Activated CD4-positive, alpha-beta memory T cell treated with anti-CD3 and anti-CD28 coated beads, Interleukin-2, amount 10 ng/mL, durations not matched to agents 7 days and 5 days (primary cell): ENCODE measurements around the gene NTSR2. TPM values are rescaled to one million over a fixed set of nuclear protein-coding genes. Genes with fewer than 3 reads are reported as not detected.

Experiments
- CTCF ChIA-PET: fragments of 350-600 bp; sonication (Branson Sonifier 250); formaldehyde crosslinking; loops from one replicate; lab custom pipeline; 2021; ENCODE audit warnings: antibody characterized with exemption, inconsistent platforms; lab: Charles Lee
- POLR2A ChIA-PET: fragments of 350-600 bp; sonication (Branson Sonifier 250); formaldehyde crosslinking; loops from one replicate; lab custom pipeline; 2021; ENCODE audit warnings: antibody characterized with exemption; lab: Charles Lee
- DNase-seq: peaks from one replicate; pipeline ENCODE4 v3.0.0-alpha.2; 2020
- H3K27ac Mint-ChIP-seq: one replicate; pipeline ENCODE4 v1.8.0; 2021; ENCODE audit warnings: mild to moderate bottlenecking, mixed read lengths
- H3K27me3 Mint-ChIP-seq: one replicate; pipeline ENCODE4 v1.8.0; 2021; ENCODE audit warnings: mixed read lengths
- H3K36me3 Mint-ChIP-seq: one replicate; pipeline ENCODE4 v1.8.0; 2021; ENCODE audit warnings: low read depth, mixed read lengths
- H3K4me1 Mint-ChIP-seq: one replicate; pipeline ENCODE4 v1.8.0; 2021; ENCODE audit warnings: mixed read lengths
- H3K4me3 Mint-ChIP-seq: one replicate; pipeline ENCODE4 v1.8.0; 2021; ENCODE audit warnings: mild to moderate bottlenecking, mixed read lengths
- H3K9me3 Mint-ChIP-seq: one replicate; pipeline ENCODE4 v1.8.0; 2021; ENCODE audit warnings: mixed read lengths
- total RNA-seq, 2 experiments: library from RNA; stranded (reverse); gene quantifications; one replicate each; pipeline ENCODE4 v1.2.3, GENCODE V29; 2021

NTSR2 gene
- total RNA-seq, 2 experiments from 2014 or later = not detected

- Mint-ChIP-seq H3K27ac (no peak overlapping the region), H3K4me3 (no peak overlapping the region), H3K4me1 (no peaks in the 10 kb centered on the region), H3K9me3 (no peaks in the 10 kb centered on the region), H3K36me3 (no peaks in the 10 kb centered on the region), H3K27me3 (peaks cover 1% of the 10 kb centered on the region)
- no peak for DNase-seq
- POLR2A ChIA-PET = no interaction called here
- CTCF ChIA-PET = no interaction called here
These were observed 32.4 kb downstream of the NTSR2 start for GRCh38 chr2:11637546-11637945.

GRCh38 chr2:11636593-11637295 is 33.3 kb downstream of the NTSR2 start:
- Mint-ChIP-seq H3K27me3 (peaks cover 1% of the 10 kb centered on the region), H3K4me3 (no peak overlapping the region), H3K4me1 (no peaks in the 10 kb centered on the region), H3K27ac (no peak overlapping the region), H3K36me3 (no peaks in the 10 kb centered on the region), H3K9me3 (no peaks in the 10 kb centered on the region)
- CTCF ChIA-PET = interaction anchor here (0.6 kb wide), 1 partner anchor 56 kb away, joined by 3 read pairs; no protein-coding TSS in a partner anchor
- POLR2A ChIA-PET = no interaction called here
- DNase-seq = no peak

GRCh38 chr2:11635141-11635540 is 34.9 kb downstream of the NTSR2 start:
- POLR2A ChIA-PET = no interaction called here
- CTCF ChIA-PET = no interaction called here
- H3K4me1 Mint-ChIP-seq = no peaks in the 10 kb centered on the region
- no peaks in the 10 kb centered on the region for H3K9me3 Mint-ChIP-seq
- no peak overlapping the region for H3K27ac Mint-ChIP-seq
- H3K36me3 Mint-ChIP-seq = no peaks in the 10 kb centered on the region
- no peak overlapping the region for H3K4me3 Mint-ChIP-seq
- H3K27me3 Mint-ChIP-seq = no peaks in the 10 kb centered on the region
- DNase-seq = no peak

- H3K4me3 Mint-ChIP-seq = no peak overlapping the region
- no peaks in the 10 kb centered on the region for H3K4me1 Mint-ChIP-seq
- POLR2A ChIA-PET = no interaction called here
- CTCF ChIA-PET = no interaction called here
- H3K36me3 Mint-ChIP-seq = no peaks in the 10 kb centered on the region
- DNase-seq = no peak
- H3K27ac Mint-ChIP-seq = no peak overlapping the region
- no peaks in the 10 kb centered on the region for H3K9me3 Mint-ChIP-seq
- no peaks in the 10 kb centered on the region for H3K27me3 Mint-ChIP-seq
These were observed 35.4 kb downstream of the NTSR2 start for GRCh38 chr2:11634584-11634983.

GRCh38 chr2:11633923-11634478 is 36.0 kb downstream of the NTSR2 start:
- no peaks in the 10 kb centered on the region for H3K4me1 Mint-ChIP-seq
- ChIA-PET CTCF (no interaction called here), POLR2A (no interaction called here)
- no peaks in the 10 kb centered on the region for H3K36me3 Mint-ChIP-seq
- H3K27me3 Mint-ChIP-seq = no peaks in the 10 kb centered on the region
- H3K4me3 Mint-ChIP-seq = no peak overlapping the region
- H3K27ac Mint-ChIP-seq = no peak overlapping the region
- H3K9me3 Mint-ChIP-seq = no peaks in the 10 kb centered on the region
- no peak for DNase-seq

- DNase-seq = no peak
- no peak overlapping the region for H3K27ac Mint-ChIP-seq
- no peaks in the 10 kb centered on the region for H3K9me3 Mint-ChIP-seq
- no peaks in the 10 kb centered on the region for H3K4me1 Mint-ChIP-seq
- no peaks in the 10 kb centered on the region for H3K36me3 Mint-ChIP-seq
- H3K27me3 Mint-ChIP-seq = no peaks in the 10 kb centered on the region
- ChIA-PET CTCF (no interaction called here), POLR2A (no interaction called here)
- H3K4me3 Mint-ChIP-seq = no peak overlapping the region
These were observed 38.5 kb downstream of the NTSR2 start for GRCh38 chr2:11631462-11631861.

- ChIA-PET CTCF (no interaction called here), POLR2A (no interaction called here)
- Mint-ChIP-seq H3K36me3 (no peaks in the 10 kb centered on the region), H3K27me3 (no peaks in the 10 kb centered on the region), H3K27ac (no peak overlapping the region), H3K4me3 (no peak overlapping the region), H3K4me1 (no peaks in the 10 kb centered on the region), H3K9me3 (no peaks in the 10 kb centered on the region)
- DNase-seq = no peak
These were observed 39.1 kb downstream of the NTSR2 start for GRCh38 chr2:11630855-11631254.

GRCh38 chr2:11629851-11630250 is 40.1 kb downstream of the NTSR2 start:
- H3K4me1 Mint-ChIP-seq = no peaks in the 10 kb centered on the region
- ChIA-PET CTCF (no interaction called here), POLR2A (no interaction called here)
- H3K27me3 Mint-ChIP-seq = no peaks in the 10 kb centered on the region
- no peaks in the 10 kb centered on the region for H3K36me3 Mint-ChIP-seq
- H3K4me3 Mint-ChIP-seq = no peak overlapping the region
- DNase-seq = no peak
- H3K27ac Mint-ChIP-seq = no peak overlapping the region
- H3K9me3 Mint-ChIP-seq = no peaks in the 10 kb centered on the region

GRCh38 chr2:11629215-11629614 is 40.8 kb downstream of the NTSR2 start:
- DNase-seq = no peak
- Mint-ChIP-seq H3K4me3 (no peak overlapping the region), H3K36me3 (no peaks in the 10 kb centered on the region), H3K9me3 (no peaks in the 10 kb centered on the region), H3K27ac (no peak overlapping the region), H3K4me1 (no peaks in the 10 kb centered on the region), H3K27me3 (no peaks in the 10 kb centered on the region)
- CTCF ChIA-PET = no interaction called here
- POLR2A ChIA-PET = no interaction called here

- H3K27ac Mint-ChIP-seq = no peak overlapping the region
- no peaks in the 10 kb centered on the region for H3K4me1 Mint-ChIP-seq
- H3K36me3 Mint-ChIP-seq = no peaks in the 10 kb centered on the region
These were observed 41.3 kb downstream of the NTSR2 start for GRCh38 chr2:11628675-11629074.

GRCh38 chr2:11625671-11626070 is 44.3 kb downstream of the NTSR2 start:
- Mint-ChIP-seq H3K9me3 (no peaks in the 10 kb centered on the region), H3K27ac (no peak overlapping the region), H3K27me3 (no peaks in the 10 kb centered on the region), H3K4me3 (no peak overlapping the region), H3K36me3 (no peaks in the 10 kb centered on the region), H3K4me1 (no peaks in the 10 kb centered on the region)
- DNase-seq = no peak
- POLR2A ChIA-PET = no interaction called here
- CTCF ChIA-PET = no interaction called here

More at GRCh38 chr2:11628675-11629074, 41.3 kb downstream of the NTSR2 start:
- Mint-ChIP-seq H3K27me3 (no peaks in the 10 kb centered on the region), H3K4me3 (no peak overlapping the region), H3K9me3 (no peaks in the 10 kb centered on the region)
- DNase-seq = no peak
- CTCF ChIA-PET = no interaction called here
- POLR2A ChIA-PET = no interaction called here

GRCh38 chr2:11624893-11625292 is 45.1 kb downstream of the NTSR2 start:
- Mint-ChIP-seq H3K27ac (no peak overlapping the region), H3K4me3 (no peak overlapping the region), H3K9me3 (no peaks in the 10 kb centered on the region), H3K36me3 (no peaks in the 10 kb centered on the region), H3K4me1 (no peaks in the 10 kb centered on the region), H3K27me3 (no peaks in the 10 kb centered on the region)
- POLR2A ChIA-PET = no interaction called here
- CTCF ChIA-PET = no interaction called here
- DNase-seq = no peak

GRCh38 chr2:11622611-11623010 is 47.4 kb downstream of the NTSR2 start:
- Mint-ChIP-seq H3K27me3 (no peaks in the 10 kb centered on the region), H3K4me3 (no peak overlapping the region), H3K27ac (no peak overlapping the region), H3K36me3 (no peaks in the 10 kb centered on the region), H3K4me1 (no peaks in the 10 kb centered on the region), H3K9me3 (no peaks in the 10 kb centered on the region)
- DNase-seq = no peak
- ChIA-PET CTCF (no interaction called here), POLR2A (no interaction called here)

- POLR2A ChIA-PET = no interaction called here
- no peak for DNase-seq
- Mint-ChIP-seq H3K27ac (no peak overlapping the region), H3K9me3 (no peaks in the 10 kb centered on the region), H3K4me3 (no peak overlapping the region), H3K27me3 (no peaks in the 10 kb centered on the region), H3K36me3 (no peaks in the 10 kb centered on the region), H3K4me1 (no peaks in the 10 kb centered on the region)
- CTCF ChIA-PET = no interaction called here
These were observed 48.6 kb downstream of the NTSR2 start for GRCh38 chr2:11621410-11621809.
